CD4-positive, CD25-positive, alpha-beta regulatory T cell (primary cell): ENCODE measurements around the gene FOXP1. TPM values are rescaled to one million over a fixed set of nuclear protein-coding genes. Genes with fewer than 3 reads are reported as not detected.

Experiments used
- ATAC-seq, 2 donors: fragments of 150-1000 bp; cut with Tn5 transposase; one replicate each; pipeline ENCODE4 v1.10.0; 2021; ENCODE audit warnings: low read depth in 2 of 2, moderate number of reproducible peaks in 2 of 2, moderate library complexity in 1 of 2
- DNase-seq, 3 donors: peaks; one replicate each; pipeline versions ENCODE4 v3.0.0 to v3.0.0-alpha.2; 2012 to 2022; ENCODE audit warnings: mixed read lengths in 1 of 3
- H3K27ac ChIP-seq: one replicate; pipeline ENCODE4 v1.7.0; 2013; ENCODE audit warnings: mild to moderate bottlenecking, low read length; ENCODE audit not compliant: insufficient read depth, poor library complexity, severe bottlenecking
- H3K27me3 ChIP-seq: one replicate; pipeline ENCODE4 v1.7.0; 2013; ENCODE audit warnings: low read length; ENCODE audit not compliant: control insufficient read depth, insufficient read depth
- H3K36me3 ChIP-seq: one replicate; pipeline ENCODE4 v1.7.0; 2013; ENCODE audit warnings: mild to moderate bottlenecking, low read length, moderate library complexity; ENCODE audit not compliant: control insufficient read depth, insufficient read depth
- H3K4me1 ChIP-seq: 2 replicates; pipeline ENCODE4 v1.7.0; 2013; ENCODE audit warnings: mild to moderate bottlenecking, low read length; ENCODE audit not compliant: insufficient read depth, control insufficient read depth, poor library complexity, severe bottlenecking
- H3K4me3 ChIP-seq: one replicate; pipeline ENCODE4 v1.7.0; 2013; ENCODE audit warnings: low read depth, mild to moderate bottlenecking, low read length, moderate library complexity
- H3K9me3 ChIP-seq, 2 experiments: 1 replicate in 1 of 2; 2 replicates in 1 of 2; pipeline ENCODE4 v1.7.0; 2013; ENCODE audit warnings: low read length in 2 of 2, mild to moderate bottlenecking in 1 of 2, moderate library complexity in 1 of 2; ENCODE audit not compliant: control insufficient read depth in 2 of 2
- H3K27ac Mint-ChIP-seq, 3 donors: one replicate each; pipeline ENCODE4 v1.8.0; 2020 to 2022; ENCODE audit warnings: mild to moderate bottlenecking in 3 of 3, mixed read lengths in 3 of 3, moderate library complexity in 2 of 3
- H3K27me3 Mint-ChIP-seq: one replicate; pipeline ENCODE4 v1.8.0; 2022; ENCODE audit warnings: mild to moderate bottlenecking, mixed read lengths
- H3K36me3 Mint-ChIP-seq: one replicate; pipeline ENCODE4 v1.8.0; 2020; ENCODE audit warnings: mixed read lengths
- H3K4me1 Mint-ChIP-seq, 4 donors: one replicate each; pipeline ENCODE4 v1.8.0; 2020 to 2022; ENCODE audit warnings: mixed read lengths in 4 of 4, mild to moderate bottlenecking in 1 of 4
- H3K4me3 Mint-ChIP-seq, 4 donors: one replicate each; pipeline ENCODE4 v1.8.0; 2020 to 2022; ENCODE audit warnings: mild to moderate bottlenecking in 4 of 4, mixed read lengths in 4 of 4, moderate library complexity in 3 of 4
- H3K9me3 Mint-ChIP-seq, 7 donors: one replicate each; pipeline ENCODE4 v1.8.0; 2020 to 2022; ENCODE audit warnings: mixed read lengths in 7 of 7, mild to moderate bottlenecking in 3 of 7, moderate library complexity in 2 of 7
- polyA plus RNA-seq, 4 donors: library from polyadenylated mRNA; unstranded; fragments of 300-500 nt; fragmentation: Illumina TruSeq; gene quantifications; one replicate each; pipeline ENCODE4 v1.2.3, GENCODE V29; 2021
- total RNA-seq: library from RNA; stranded (reverse); gene quantifications from one replicate; pipeline ENCODE4 v1.2.3, GENCODE V29; 2022

Gene FOXP1
- total and polyA plus RNA-seq, 5 donors from 2014 or later: 301 to 599 (median 346) TPM

GRCh38 chr3:71061037-71061436, 522.5 kb downstream of the FOXP1 start:
- Mint-ChIP-seq H3K36me3 (peaks cover 3% of the 10 kb centered on the region), H3K27me3 (no peaks in the 10 kb centered on the region), H3K27ac (peak overlapping the region in 2 of 3 donors; percentile 66 to 90), H3K9me3 (peaks cover 0 to 2% (median 0%) of the 10 kb centered on the region in 7 donors), H3K4me1 (peaks cover 42 to 70% (median 60%) of the 10 kb centered on the region in 4 donors), H3K4me3 (no peak overlapping the region)
- Histone ChIP-seq H3K36me3 (no peaks in the 10 kb centered on the region), H3K9me3 (no peaks in the 10 kb centered on the region), H3K4me1 (peaks cover 88% of the 10 kb centered on the region), H3K4me3 (peak overlapping the region; percentile 99), H3K27ac (peak overlapping the region; percentile 96), H3K27me3 (no peaks in the 10 kb centered on the region)
- DNase-seq (no peak), ATAC-seq (no peak)

- peaks cover 88% of the 10 kb centered on the region for H3K4me1 ChIP-seq
- peaks cover 0 to 2% (median 0%) of the 10 kb centered on the region in 7 donors for H3K9me3 Mint-ChIP-seq
- peaks cover 42 to 70% (median 62%) of the 10 kb centered on the region in 4 donors for H3K4me1 Mint-ChIP-seq
- peak in 1 of 3 donors; percentile 48 for DNase-seq
- H3K27me3 ChIP-seq: no peaks in the 10 kb centered on the region
- ATAC-seq: no peak
- no peaks in the 10 kb centered on the region for H3K36me3 ChIP-seq
- peak overlapping the region; percentile 99 for H3K4me3 ChIP-seq
- H3K4me3 Mint-ChIP-seq: no peak overlapping the region
- H3K27ac ChIP-seq: peak overlapping the region; percentile 96
- H3K36me3 Mint-ChIP-seq: peaks cover 8% of the 10 kb centered on the region
- H3K9me3 ChIP-seq: no peaks in the 10 kb centered on the region
- peak overlapping the region in 2 of 3 donors; percentile 66 to 90 for H3K27ac Mint-ChIP-seq
- H3K27me3 Mint-ChIP-seq: no peaks in the 10 kb centered on the region
Observed at GRCh38 chr3:71060536-71060935, 523.0 kb downstream of the FOXP1 start.

- peak overlapping the region; percentile 88 to 96 (median 92) for H3K27ac Mint-ChIP-seq
- ATAC-seq: peak in 1 of 2 donors; percentile 8
Observed at GRCh38 chr3:71057526-71057894, 526.0 kb downstream of the FOXP1 start.

GRCh38 chr3:71056327-71056726, 527.2 kb downstream of the FOXP1 start:
- H3K27me3 ChIP-seq: no peaks in the 10 kb centered on the region
- peaks cover 98% of the 10 kb centered on the region for H3K4me1 ChIP-seq
- Mint-ChIP-seq H3K27me3 (no peaks in the 10 kb centered on the region), H3K4me3 (peak overlapping the region; percentile 74 to 77 (median 75)), H3K27ac (peak overlapping the region; percentile 88 to 96 (median 93)), H3K36me3 (peaks cover 42% of the 10 kb centered on the region), H3K9me3 (no peaks in the 10 kb centered on the region), H3K4me1 (peaks cover 49 to 100% (median 89%) of the 10 kb centered on the region in 4 donors)
- no peak for ATAC-seq
- H3K27ac ChIP-seq: peak overlapping the region; percentile 96
- DNase-seq: no peak
- peaks cover 23% of the 10 kb centered on the region for H3K36me3 ChIP-seq
- no peaks in the 10 kb centered on the region for H3K9me3 ChIP-seq
- H3K4me3 ChIP-seq: peak overlapping the region; percentile 99

More at GRCh38 chr3:71057526-71057894, 526.0 kb downstream of the FOXP1 start:
- H3K9me3 Mint-ChIP-seq: no peaks in the 10 kb centered on the region
- Histone ChIP-seq H3K27ac (peak overlapping the region; percentile 96), H3K4me3 (peak overlapping the region; percentile 99), H3K27me3 (no peaks in the 10 kb centered on the region), H3K4me1 (peaks cover 98% of the 10 kb centered on the region), H3K36me3 (peaks cover 12% of the 10 kb centered on the region), H3K9me3 (no peaks in the 10 kb centered on the region)
- peaks cover 55 to 100% (median 91%) of the 10 kb centered on the region in 4 donors for H3K4me1 Mint-ChIP-seq
- H3K27me3 Mint-ChIP-seq: no peaks in the 10 kb centered on the region
- peaks cover 33% of the 10 kb centered on the region for H3K36me3 Mint-ChIP-seq
- DNase-seq: no peak
- peak overlapping the region in 3 of 4 donors; percentile 77 to 87 (median 80) for H3K4me3 Mint-ChIP-seq

GRCh38 chr3:71055257-71056001, 528.1 kb downstream of the FOXP1 start:
- H3K27ac Mint-ChIP-seq: peak overlapping the region; percentile 88 to 96 (median 93)
- peak overlapping the region; percentile 49 to 78 (median 76) for H3K4me3 Mint-ChIP-seq
- Histone ChIP-seq H3K4me1 (peaks cover 100% of the 10 kb centered on the region), H3K36me3 (peaks cover 28% of the 10 kb centered on the region), H3K27ac (peak overlapping the region; percentile 76), H3K9me3 (no peaks in the 10 kb centered on the region), H3K4me3 (peak overlapping the region; percentile 2), H3K27me3 (no peaks in the 10 kb centered on the region)
- peaks cover 49% of the 10 kb centered on the region for H3K36me3 Mint-ChIP-seq
- H3K9me3 Mint-ChIP-seq: no peaks in the 10 kb centered on the region
- no peaks in the 10 kb centered on the region for H3K27me3 Mint-ChIP-seq
- no peak for ATAC-seq
- no peak for DNase-seq
- H3K4me1 Mint-ChIP-seq: peaks cover 52 to 100% (median 90%) of the 10 kb centered on the region in 4 donors

- Mint-ChIP-seq H3K36me3 (peaks cover 57% of the 10 kb centered on the region), H3K27me3 (no peaks in the 10 kb centered on the region), H3K4me3 (peak overlapping the region; percentile 49 to 90 (median 74)), H3K4me1 (peaks cover 48 to 100% (median 91%) of the 10 kb centered on the region in 4 donors), H3K27ac (peak overlapping the region; percentile 88 to 96 (median 93)), H3K9me3 (peaks cover 0 to 1% (median 0%) of the 10 kb centered on the region in 7 donors)
- H3K27me3 ChIP-seq: no peaks in the 10 kb centered on the region
- no peak for ATAC-seq
- peaks cover 100% of the 10 kb centered on the region for H3K4me1 ChIP-seq
- H3K27ac ChIP-seq: peak overlapping the region; percentile 76
- no peaks in the 10 kb centered on the region for H3K9me3 ChIP-seq
- no peak for DNase-seq
- peak overlapping the region; percentile 2 for H3K4me3 ChIP-seq
- H3K36me3 ChIP-seq: peaks cover 35% of the 10 kb centered on the region
Observed at GRCh38 chr3:71054312-71054711, 529.2 kb downstream of the FOXP1 start.

GRCh38 chr3:71053495-71053894, 530.0 kb downstream of the FOXP1 start:
- no peak for DNase-seq
- Histone ChIP-seq H3K27me3 (no peaks in the 10 kb centered on the region), H3K27ac (peak overlapping the region; percentile 76), H3K36me3 (peaks cover 41% of the 10 kb centered on the region), H3K4me1 (peaks cover 100% of the 10 kb centered on the region), H3K9me3 (no peaks in the 10 kb centered on the region), H3K4me3 (no peak overlapping the region)
- ATAC-seq: no peak
- Mint-ChIP-seq H3K4me3 (peak overlapping the region in 3 of 4 donors; percentile 49 to 78 (median 71)), H3K36me3 (peaks cover 65% of the 10 kb centered on the region), H3K9me3 (peaks cover 0 to 1% (median 0%) of the 10 kb centered on the region in 7 donors), H3K27ac (peak overlapping the region; percentile 88 to 96 (median 93)), H3K27me3 (no peaks in the 10 kb centered on the region), H3K4me1 (peaks cover 51 to 100% (median 92%) of the 10 kb centered on the region in 4 donors)
